T-helper 1 cell (primary cell): ENCODE results near the gene C14orf132.

ENCODE experiments used
- DNase-seq, 5 donors: peaks; one replicate each; pipeline ENCODE4 v3.0.0-alpha.2; 2012 to 2020

Gene C14orf132

DNA sequence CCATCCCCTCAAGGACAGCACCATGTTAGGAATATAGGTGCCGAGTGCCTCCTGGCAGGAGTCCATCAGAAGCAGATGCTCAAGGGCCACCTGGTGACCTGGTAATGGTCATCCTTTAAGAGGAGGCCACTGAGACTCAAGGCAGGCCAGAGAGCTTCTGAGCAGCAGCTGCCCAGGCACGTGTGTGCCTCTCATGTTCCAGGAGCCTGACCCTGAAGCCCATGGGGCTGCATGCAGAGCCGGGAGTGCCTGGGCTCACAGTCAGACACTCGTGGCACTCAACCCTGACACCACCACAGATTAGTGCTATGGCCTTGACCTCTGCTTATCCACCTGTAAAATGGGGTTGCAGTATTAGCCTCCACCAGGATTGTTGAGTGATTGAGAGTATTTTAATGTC is 45.6 kb downstream of the C14orf132 start:
- DNase-seq, result no peak

DNA sequence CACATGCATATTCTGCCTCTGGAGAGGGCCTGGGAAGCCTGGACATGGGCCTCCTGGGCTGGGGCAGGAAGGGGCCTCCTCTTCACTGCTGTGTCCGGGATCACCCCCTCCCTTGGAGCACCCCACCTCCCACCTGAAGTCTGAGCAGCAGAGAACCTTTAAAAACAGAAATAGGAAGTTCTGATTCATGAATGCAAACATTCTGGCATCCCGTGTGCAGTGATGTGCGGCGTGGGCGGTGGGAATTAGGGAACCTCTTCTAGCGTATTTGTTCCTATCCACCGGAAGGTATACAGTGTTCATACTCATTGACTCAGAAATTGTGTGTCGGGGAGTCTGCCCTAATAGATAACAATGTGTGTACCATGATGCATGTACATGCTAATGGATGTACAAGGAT is 46.2 kb downstream of the C14orf132 start:
- DNase-seq, result no peak

DNA sequence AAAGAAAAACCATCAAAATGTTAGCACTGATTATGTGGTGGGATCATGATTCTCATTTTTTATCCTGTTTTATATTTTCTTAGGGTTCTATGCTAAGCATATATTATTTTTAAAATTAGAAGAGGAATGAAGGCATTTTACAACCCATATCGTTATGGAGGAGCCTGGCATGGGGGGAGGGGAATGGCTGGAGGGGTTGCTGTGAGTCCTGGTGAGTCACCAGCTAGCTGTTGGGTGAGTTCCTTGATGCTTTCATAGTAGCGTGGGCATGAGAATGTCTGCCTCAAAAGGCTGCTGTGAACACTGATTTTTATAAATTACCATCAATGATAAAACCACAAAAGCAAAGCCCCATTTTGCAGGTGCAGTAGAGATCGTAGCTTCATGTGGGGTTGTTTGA is 46.9 kb downstream of the C14orf132 start:
- DNase-seq, result no peak

DNA sequence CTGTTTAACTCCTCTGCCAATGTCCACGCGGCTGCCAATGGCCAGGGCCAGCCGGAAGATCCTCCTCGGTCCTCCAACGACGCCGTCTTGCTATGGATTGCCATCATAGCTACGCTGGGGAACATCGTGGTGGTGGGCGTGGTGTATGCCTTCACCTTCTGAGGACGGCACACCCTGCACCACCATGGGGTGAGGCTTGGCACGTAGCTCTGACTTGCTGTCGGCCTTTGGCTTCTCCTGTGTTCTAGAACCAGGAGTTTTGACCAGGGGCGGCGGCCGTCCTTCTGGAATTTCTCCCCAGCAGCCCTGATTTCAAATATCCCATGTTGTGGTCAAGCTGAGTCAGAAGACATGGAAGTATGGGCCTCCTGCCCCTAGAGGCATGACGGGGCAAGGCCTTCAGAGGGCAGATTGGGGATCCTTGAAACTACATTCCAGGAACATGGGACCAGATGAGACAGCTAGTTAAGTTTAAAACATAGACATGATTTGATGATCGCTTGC is 47.5 kb downstream of the C14orf132 start:
- no peak for DNase-seq

DNA sequence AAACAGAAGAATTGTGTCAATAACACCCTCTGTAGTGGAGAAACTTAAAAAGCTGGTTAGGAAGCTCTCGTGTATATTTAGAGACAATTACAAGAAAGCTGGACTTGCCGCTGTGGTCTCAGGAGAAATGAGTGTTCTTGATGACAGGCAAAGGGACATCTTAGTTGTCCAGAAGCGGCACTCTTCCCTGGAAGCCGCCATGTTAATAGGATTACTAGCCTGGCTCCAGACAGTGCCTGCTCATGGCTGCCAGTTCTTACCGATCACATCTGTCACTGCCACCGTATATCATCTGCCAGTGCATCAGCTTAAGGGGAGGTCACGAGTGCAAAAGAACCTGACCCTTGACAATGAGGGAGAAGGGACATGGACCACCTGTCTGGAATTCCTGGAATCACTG is 48.9 kb downstream of the C14orf132 start:
- no peak for DNase-seq

DNA sequence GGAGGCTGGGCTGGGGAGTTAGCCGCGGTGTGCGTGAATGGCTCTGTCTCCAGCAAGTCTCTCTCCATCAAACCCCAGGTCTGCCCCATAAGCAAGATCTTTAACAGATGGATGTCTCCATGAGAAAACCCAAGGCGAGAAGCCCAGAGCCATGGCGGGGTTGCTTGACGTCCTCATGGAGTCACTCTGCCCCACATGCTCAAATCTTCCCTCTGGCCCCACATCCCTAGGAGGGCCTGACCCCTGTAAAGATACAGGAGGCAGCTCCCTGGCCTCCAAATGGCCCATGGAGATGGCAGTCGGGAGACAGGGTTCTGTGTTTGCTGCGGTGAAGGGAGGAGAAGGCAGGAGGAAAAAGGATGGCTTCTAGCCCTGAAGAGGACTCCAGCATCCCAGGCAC is 49.3 kb downstream of the C14orf132 start:
- no peak for DNase-seq

DNA sequence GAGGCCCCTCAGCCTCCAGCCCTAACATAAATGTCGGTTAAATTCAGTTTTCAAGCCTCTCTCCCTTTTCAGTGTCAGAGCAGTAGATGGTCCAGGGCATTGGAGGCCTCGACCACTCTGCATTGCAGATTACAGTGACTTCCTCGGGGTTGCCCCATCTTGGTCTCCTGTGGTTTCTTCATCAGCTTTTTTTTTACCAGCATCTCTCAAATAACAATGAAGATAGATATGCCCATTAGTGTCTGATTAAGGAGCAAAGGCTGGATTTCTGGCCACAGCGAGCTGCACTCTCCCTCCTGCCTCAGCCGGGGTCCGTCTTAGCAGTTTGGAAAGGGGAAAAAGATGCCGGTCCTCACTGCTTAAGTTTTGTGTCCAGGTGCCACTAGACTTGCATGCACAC is 49.7 kb downstream of the C14orf132 start:
- no peak for DNase-seq

DNA sequence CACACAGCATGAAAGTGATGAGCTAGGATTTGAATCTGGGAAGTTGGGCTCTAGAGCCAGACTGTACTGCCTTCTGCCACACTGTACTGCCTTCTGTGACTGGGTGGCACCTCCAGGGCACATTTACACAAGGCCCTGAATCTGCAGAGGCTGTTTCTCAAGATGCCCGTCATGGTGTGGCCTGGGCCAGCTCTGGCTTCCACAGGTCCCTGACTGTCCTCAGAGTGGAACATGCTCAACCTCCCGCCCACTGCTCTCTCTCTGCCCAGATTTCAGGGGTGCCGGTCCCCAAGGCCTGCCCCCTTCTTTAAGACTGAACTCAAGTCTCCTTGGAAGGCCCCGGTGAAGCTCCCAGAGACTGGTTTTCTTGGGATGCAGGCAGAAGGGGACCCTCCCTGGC is 50.2 kb downstream of the C14orf132 start:
- DNase-seq, result no peak

DNA sequence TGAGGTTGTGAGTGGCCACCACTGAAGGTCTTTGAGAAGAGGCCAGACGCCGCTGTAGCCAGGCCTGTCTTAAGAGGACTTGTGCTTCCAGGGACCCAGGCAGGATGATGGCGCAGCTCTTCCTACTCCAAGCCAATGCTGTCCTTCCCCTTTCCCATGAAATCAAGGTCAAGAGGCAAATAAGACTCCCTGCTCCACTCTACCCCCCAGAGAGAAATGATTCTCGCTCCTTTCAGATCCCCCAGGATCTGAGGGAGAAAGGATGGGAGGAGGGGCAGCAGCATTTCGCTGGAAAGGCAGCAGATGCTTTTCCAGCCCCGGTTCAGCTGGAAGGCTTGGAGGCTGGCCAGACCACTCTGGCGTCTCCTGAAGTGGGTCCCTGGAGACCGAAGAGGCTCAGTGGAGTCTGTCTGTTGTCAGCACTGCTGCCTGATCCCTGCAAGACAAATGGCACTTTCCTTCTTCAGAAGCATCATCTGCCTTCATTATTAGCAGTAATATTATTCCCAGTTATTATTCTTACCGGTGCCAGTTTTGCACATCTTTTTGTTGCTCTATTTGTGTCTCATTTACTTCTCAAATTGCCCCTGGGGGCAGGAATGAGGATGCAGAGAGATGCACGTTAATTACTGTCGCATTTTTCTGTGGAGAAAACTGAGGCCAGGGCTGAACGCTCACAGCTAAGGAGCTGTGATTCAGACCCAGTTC is 51.4 kb downstream of the C14orf132 start:
- no peak for DNase-seq

DNA sequence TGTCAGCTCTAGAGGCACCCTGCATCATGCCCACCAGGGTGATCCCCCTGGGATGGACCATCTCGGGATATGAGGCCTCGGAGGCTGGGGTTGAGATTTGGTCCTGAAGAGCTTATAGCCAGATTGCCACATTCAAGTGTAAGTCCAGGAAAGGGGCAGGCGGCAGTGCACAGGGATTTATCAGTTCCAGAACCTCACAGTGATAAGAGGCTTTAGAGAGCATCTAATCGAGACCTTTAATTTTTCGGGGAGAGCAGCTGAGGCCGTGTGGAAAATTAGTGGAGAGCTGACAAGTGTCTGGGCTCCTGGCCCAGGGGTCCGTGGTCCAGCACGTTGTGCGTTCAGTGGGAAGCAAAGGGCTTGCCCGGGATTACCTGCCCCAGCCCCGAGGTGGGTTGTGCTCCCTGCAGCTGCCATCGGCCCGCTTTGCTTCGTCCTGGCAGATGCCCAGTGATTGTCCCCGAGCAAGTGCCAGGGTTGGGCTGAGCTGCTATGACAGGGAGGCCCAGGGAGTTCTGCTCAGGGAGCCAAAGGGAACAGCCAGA is 52.1 kb downstream of the C14orf132 start:
- no peak for DNase-seq

DNA sequence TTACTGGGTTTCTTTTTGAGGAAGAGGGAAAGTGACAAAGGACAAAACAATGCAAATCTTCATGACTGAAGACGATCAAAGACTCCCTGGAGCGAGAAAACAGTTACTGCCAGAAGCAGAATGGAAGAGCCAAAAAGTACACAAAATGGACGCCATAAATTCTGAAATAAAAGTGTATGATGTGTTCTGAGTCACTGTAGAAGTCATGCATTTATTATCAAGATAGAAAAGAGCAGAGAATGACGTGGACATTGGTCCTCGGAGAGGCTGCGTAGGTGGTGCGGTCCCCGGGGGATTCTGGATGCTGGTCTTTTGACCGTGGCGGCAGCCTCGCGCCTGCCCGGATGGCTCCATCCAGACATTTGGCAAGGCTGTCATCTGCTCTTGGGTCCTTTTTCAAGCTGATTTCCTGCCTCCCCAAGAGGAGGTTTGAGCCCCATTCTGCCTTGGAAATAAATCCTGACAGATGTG is 52.8 kb downstream of the C14orf132 start:
- DNase-seq, result no peak

DNA sequence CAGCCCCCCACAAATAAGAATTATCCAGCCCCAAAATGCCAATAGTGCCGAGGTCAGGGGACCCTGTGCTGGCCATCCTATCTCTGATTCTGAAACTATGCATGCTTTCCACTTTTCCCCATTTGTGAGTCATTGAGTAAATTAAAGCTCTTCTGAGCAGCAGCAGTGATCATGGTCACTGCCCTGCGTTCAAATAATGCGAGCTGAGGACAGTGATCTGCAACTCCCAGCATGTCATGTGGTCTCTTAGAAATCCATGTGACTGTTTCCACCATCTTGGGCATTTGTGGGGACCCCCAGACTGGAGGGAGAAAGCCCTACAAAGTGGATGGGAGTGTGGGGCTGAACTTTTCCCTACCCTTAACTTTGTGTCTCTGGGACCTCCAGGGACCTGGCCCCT is 53.8 kb downstream of the C14orf132 start:
- no peak for DNase-seq

DNA sequence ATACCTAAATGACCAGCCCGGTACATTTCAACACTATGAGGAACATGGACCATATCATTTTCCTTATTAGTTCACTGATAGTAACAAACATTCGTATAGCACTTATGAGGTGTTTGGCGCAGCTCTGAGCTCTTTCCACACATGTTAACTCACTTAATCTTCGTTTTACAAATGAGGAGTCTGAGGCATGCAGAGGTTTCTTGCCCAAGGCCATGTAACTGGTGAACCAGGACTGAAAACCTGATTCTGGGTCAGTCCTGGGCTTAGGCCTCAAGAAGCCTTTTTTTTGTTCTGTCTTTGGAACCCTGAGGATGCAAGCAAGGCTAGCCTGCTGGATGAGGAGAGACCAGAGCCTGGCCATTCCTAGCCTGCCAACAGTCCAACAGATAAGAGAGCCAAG is 55.0 kb downstream of the C14orf132 start:
- DNase-seq, result no peak

DNA sequence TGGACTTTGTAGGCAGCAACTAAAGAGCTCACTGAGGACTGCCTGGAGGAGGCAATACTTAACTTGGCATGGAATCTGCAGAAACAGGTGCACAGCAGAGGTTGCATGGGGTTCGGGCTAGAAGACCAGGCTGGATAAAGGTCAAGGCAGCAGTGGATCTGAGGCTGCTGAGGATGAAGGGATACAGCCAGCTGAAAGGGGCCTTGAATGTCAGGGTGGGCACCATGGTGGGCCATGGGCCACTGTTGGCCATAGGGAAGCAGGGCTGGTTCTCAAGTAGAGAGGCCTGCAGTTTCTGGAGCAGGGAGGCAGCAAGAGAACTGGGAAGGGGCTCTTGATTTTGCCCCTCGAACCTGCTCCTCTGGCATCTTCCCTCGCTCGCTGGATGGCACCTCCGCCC is 55.5 kb downstream of the C14orf132 start:
- no peak for DNase-seq

DNA sequence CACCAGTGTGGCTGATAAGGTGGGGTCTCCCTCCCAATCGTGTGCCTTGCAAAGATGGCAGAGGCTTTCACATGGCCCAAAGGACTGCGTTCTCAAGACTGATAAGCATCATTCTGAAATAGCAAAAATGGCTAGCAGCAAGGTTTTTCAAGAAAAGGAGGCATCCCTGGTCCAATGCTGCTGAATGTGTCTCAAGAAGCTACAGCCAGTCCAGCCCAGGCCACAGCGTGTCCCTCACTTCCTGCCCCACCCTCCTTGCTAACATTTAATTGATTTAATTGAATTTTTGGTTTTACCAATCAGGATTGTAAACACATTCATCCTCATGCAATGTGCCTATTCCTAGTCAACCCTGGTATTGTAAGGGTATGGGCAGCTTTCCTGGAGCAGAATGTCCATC is 55.9 kb downstream of the C14orf132 start:
- DNase-seq, result no peak

DNA sequence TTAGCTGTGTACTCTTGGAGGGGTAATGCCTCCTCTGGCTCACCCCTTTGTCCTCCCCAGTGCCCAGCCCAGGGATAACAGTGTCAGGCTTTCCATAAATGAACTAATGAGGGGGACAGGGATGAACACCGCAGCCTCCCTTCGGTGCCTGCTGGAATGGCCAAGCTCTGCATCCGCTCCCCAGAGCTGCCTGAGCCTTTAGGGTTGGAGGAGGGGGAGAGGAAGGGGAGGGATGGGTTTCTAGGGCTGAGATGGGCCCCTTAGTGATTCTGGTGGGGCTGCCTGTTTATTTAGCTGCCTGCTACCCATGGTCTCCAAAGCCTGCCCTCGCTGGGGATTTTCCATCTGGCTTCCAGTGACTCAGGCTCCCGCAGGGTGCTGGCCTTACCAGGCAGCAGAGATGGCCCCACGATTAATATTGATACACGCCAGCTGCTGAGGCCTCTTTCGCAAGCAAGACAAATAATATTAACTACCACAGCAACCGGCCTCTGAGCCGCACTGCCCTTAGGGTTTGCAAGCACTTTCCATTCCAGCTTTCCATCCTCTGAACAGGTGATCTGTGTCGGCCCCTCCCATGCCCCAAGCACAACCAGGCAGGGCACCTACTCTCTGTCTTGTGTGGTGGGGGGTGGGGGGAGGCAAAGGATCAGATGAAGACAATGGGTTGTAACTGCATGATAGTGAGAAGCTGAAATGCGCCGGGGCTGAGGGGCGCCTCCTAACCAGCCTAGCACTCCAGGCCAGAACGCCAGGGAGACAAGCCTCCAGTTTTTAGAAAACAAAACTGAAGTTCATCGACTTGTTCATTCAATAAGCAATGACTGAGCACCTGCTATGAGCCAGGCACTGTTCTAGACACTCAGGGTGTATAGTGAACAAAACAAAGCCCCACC is 56.7 kb downstream of the C14orf132 start:
- no peak for DNase-seq

DNA sequence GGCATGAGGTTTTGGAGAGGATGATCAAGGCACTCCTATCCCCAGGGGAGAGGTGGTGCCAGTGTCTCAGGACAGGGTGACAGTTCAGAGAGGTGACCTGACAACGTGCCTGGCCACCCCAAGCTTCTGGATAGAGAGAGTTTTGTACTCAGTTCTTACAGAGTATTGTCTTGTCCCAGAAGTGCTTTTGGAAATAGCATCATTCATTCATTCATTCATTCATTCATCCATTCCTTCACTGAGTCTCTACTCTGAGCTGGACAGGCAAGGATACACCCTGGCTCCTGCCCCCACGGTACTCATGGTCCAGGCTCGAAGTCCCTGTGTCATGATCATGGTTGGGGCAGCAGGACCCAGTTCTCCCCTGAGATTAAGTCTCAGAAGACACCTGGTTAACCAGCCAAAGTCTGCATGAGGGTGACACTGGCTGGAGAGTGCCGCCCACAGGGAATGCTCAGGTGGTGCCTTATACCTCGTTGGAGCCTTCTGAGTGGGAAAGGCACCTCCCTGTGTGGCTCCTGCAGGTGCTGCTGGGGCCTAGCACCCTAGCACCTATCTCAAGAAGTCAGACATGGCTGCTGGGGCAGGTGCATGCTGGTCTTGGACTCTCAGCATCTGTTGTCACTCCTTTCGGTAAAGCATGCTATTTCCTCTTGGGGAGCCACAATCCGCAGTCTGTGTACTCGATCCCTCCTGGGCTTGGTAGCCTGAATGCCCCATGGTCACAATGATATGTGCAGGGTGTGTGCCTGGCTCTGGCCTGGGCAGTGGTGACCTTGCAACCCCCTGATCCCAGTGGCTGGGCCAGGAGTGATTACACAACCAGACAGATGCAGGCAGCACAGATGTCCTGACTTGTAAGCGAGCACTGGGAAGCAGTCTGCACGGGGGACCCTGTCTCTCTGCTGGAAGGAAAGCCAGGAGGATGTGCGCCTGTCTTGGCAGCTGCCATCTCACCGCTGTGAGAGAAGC is 57.8 kb downstream of the C14orf132 start:
- no peak for DNase-seq

DNA sequence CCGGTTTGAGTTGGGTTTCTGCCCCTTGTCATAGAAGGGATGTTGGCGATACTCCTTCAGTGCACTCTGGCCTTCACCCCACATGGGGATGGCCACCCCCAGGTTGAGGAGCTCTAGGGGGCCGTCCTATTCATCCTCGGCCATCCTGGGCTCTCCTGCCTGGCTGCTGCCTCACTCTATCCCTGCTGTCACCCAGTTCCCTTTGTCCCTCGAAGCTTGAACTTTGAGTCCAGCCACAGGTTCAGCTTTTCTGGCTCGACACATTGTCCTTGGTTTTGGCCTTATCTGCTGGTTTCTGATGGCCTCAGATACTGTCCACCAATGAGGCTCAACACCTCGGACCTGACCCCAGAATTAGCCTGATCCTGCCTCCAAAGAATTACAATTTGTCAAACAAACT is 58.6 kb downstream of the C14orf132 start:
- no peak for DNase-seq

DNA sequence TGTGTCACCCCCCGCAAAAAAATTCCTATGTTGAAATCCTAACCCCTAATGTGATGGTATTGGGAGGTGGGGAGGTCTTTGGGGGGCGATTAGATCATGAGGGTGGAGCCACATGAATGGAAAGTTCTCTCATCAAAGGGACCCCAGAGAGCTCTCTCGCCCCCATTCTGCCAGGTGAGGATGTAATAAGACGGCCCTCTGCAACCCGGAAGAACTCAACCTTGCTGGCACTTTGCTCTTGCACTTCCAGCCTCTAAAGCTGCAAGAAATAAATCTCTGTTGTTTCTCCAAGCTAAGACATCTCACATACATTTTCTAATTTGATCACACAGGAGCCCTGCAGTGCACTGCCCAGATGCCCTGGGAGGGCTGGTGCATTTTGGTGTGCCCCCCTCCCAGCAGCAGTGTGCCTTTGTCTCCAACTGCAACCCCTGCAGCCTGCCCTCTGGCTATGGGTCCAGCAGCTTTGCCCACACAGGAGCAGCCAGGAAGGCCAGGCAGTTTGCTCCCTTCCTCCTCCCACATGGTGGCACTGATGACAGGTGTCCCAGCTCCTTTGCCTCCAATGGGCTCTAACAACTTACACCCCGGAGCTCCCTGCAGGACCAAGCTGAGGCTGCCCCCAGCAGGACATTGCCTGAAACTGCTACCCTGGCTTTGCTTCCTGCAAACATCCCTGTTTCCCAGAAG is 59.3 kb downstream of the C14orf132 start:
- peak in 1 of 5 donors; percentile 5 for DNase-seq

DNA sequence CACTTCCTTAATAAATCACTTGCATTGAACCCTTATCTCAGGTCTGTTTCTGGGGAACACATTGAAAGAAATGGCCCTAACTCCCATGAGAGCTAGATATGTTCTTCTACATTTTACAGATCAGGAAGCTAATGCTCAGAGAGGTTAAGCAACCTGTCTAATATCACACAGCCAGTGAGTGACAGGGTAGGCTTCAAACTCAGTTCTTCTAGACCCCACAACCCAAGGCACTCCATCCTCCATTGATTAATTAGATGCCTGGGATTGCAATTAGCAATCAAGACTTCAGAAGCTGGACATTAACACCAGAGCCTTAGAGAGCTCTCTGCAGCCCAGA is 59.8 kb downstream of the C14orf132 start:
- DNase-seq, result no peak

DNA sequence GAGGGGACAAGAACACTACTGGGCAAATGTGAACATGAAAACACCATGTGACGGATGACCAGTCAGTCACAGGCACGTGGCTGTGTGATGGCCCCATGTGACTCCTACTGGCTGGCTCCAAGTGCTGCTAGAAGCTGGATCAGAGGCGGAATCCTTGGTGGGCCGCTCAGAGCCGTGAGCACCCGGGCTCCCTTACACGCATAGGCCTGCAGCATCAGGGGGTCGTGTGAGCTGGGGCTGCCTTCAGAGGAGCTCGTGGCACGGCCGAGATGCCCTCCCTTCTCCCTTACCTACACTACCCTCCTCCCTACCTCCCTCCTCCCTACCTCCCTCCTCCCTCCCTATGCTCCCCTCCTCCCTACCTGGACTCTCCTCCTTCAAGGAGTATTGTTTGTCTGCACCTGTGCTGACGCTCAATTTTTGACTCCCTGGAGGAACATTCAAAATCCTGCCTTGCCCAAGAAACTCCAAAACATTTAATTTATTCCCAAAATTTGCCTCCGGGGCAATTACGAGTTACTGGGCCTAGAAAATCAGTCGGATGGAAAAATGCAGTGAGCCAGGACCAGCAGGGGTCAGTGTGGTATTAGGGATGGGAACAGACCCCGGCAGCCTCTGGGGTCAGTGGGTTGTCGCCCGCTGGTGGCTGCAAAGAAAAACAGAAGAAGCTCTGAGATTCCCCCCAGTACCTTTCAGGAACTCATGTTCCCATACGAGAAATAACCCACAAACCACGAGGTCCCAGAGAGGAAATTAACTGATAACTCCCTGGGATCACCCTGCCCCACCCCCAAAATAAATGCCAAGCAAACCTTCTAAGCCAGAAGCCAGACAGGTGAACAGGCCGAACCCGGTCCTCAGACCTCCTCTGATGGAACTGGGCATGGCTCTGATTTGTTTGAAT is 61.3 kb downstream of the C14orf132 start:
- peak; percentile 23 to 60 (median 52) for DNase-seq
